Measurements from ENCODE around the gene PLEKHA5.
"Not testable (repeated sequence)": the region's sequence is repeated elsewhere in the genome, so short reads cannot be mapped to it uniquely, and the experiment has no call there.

The PLEKHA5 gene

DNA sequence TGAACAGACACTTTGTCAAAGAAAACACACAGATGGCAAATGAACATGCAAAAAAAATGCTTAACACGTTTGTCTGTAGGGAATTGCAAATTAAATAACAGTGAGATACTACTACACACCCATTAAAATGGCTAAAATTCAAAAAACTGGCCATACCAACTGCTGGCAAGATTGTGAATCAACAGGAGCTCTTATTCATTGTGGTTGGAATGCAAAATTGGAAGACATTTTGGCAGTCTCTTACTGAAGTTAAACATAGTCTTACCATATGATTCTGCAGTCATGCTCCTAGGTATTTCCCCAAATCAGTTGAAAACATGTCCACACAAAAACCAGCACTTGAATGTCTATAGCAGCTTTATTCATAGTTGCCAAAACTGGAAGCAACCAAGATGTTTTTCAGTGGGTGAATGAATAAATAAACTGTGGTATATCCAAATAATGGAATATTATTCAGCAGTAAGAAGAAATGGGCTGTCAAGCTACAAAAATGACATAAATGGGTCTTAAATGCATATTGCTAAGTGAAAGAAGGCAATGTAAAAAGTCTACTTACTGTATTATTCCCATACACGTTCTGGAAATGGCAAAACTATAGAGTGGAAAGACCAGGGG, 91.4 kb downstream of the PLEKHA5 start:
- Histone ChIP-seq H3K4me3 (no peak overlapping the region), H3K27ac (no peak overlapping the region)
- DNase-seq (ENCODE audit: low spot score) = no peak
- TF ChIP-seq, protein P1, sequence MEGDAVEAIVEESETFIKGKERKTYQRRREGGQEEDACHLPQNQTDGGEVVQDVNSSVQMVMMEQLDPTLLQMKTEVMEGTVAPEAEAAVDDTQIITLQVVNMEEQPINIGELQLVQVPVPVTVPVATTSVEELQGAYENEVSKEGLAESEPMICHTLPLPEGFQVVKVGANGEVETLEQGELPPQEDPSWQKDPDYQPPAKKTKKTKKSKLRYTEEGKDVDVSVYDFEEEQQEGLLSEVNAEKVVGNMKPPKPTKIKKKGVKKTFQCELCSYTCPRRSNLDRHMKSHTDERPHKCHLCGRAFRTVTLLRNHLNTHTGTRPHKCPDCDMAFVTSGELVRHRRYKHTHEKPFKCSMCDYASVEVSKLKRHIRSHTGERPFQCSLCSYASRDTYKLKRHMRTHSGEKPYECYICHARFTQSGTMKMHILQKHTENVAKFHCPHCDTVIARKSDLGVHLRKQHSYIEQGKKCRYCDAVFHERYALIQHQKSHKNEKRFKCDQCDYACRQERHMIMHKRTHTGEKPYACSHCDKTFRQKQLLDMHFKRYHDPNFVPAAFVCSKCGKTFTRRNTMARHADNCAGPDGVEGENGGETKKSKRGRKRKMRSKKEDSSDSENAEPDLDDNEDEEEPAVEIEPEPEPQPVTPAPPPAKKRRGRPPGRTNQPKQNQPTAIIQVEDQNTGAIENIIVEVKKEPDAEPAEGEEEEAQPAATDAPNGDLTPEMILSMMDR (IDR thresholded peaks at IDR 0.05) = no peak

DNA sequence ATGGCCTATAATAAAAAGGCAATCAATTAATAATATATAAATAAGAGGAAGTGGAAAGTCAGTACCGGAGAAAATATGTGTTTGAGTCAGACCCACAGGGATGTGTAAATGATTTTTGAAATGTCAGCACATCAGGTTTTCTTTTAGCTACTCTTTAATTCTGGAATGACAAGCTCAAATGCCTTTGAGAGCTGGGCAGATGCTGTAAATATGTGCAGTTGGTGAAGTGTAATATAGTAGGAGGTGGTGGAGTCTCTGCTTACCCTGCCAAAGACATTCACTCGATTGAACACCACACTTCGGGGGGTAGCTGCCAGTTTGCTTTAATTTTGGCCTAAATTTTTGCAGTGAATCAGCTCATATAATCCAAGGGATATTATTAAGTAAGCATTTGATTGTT, 93.0 kb downstream of the PLEKHA5 start:
- TF ChIP-seq, protein P1 (IDR thresholded peaks at IDR 0.05) = no peak
- Histone ChIP-seq H3K27ac (no peak overlapping the region), H3K4me3 (no peak overlapping the region)
- no peak for DNase-seq (ENCODE audit: low spot score)

DNA sequence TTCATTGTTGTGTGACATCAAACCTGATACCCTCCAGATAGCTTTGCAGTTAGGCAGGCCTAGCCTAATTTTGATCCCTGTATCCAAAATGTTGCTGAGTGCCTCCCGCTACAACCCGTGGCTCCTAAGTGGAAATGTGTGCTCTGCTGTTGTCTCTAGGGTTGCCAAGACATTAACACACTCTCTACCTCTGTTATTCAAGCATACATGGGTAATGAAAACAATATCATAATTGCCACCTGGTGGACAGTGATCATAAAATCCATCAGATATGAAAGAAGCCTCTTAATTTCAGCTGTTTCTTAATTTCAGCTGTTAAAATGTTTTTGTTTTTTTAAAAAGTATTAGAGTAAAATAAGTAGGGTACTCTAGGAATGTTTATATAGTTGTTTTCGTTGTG, 93.5 kb downstream of the PLEKHA5 start:
- TF ChIP-seq, protein P1 (IDR thresholded peaks at IDR 0.05) = no peak
- DNase-seq (ENCODE audit: low spot score) = no peak
- Histone ChIP-seq H3K4me3 (no peak overlapping the region), H3K27ac (no peak overlapping the region)

DNA sequence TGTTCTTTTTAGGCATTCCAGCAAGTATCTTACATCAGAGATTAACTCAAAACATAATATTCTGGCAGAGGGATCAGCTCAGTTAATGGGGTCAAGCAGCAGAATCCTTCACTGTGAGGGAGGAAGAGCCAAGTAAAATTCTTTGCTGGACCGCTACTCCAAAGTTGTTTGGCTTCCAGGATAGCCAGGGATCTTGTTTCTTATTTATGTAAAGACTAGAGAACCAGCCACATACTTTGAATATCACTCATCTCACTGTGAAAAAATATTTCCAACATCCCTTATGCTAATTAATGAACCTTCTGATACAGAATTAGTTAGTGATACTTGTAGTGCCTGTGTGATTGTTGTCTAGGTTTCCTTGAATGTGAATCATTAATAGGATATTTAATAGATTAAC, 94.2 kb downstream of the PLEKHA5 start:
- Histone ChIP-seq H3K4me3 (no peak overlapping the region), H3K27ac (peak overlapping the region in 1 of 2 donors; percentile 19)
- DNase-seq (ENCODE audit: low spot score) = no peak
- TF ChIP-seq, protein P1 (IDR thresholded peaks at IDR 0.05) = no peak

DNA sequence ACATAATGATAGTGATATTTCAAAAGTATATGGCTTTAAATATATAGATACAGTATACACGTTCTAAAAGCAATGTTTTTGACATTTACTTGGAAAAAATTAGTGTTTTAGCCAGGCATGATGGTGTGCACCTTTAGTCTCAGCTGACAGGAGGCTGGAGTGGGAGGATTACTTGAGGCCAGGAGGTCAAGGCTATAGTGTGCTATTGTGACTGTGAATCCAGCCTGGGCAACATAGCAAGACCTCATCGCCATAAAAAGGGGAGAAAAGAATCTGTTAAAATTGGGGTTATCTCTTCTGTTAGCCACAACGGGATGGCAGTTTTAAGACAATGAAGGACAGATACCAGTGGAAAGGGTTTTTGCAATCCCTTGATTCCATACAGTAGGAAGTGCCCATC, 95.2 kb downstream of the PLEKHA5 start:
- TF ChIP-seq, protein P1 (IDR thresholded peaks at IDR 0.05) = no peak
- Histone ChIP-seq H3K27ac (no peak overlapping the region), H3K4me3 (no peak overlapping the region)
- DNase-seq (ENCODE audit: low spot score) = no peak

DNA sequence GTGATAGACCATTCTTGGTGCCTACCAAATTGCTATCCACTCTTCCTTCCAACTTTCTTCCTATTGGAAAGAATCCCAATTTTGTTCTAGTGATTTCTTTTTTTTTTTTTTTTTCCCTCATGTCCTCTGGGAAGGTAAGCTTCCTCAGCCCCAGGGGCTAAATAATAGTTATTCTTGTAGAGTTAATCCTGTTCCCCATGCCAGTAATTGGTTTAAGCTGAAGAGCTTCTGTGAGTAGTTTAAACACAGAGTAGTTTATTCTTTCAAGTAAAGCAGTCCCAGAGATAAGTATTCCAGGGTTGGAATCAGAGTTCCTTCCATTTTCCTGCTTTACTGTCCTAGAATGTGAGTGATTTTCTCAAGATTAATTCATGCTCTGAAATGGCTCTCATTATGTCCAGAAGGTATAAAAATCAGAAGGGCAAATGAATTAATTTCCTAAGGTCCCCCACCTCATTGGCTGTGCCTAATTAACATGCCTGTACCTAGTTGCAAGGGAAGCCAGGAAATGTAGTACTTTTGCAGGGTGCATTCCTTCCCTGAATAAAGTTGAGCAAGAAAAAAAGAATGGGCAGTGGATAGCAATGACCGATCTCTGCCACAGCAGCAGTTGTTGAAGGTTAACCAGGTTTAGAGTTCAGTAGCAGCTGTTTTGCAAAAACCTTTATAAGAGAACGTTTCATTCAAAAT, 97.8 kb downstream of the PLEKHA5 start:
- TF ChIP-seq, protein P1 (IDR thresholded peaks at IDR 0.05) = no peak
- Histone ChIP-seq H3K4me3 (no peak overlapping the region), H3K27ac (no peak overlapping the region)
- DNase-seq (ENCODE audit: low spot score) = no peak

DNA sequence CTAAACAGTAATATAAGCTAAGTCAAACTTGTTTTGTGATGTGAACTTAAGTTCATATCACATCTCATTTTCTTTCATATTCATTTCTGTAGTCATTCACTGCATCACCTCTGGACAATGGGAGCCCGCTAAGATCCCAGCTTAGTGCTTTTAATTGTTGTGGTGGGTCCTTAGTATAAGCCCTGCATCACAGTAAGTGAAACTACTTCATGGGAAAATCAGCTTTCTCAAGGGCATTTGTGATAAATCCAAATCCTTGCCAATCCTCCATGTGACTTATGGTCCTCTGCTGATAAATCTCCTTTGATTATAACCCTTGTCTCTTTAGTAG, 98.3 kb downstream of the PLEKHA5 start:
- TF ChIP-seq, protein P1 (IDR thresholded peaks at IDR 0.05) = no peak
- H3K27ac ChIP-seq = no peak overlapping the region
- no peak for DNase-seq (ENCODE audit: low spot score)
- H3K4me3 ChIP-seq = no peak overlapping the region

DNA sequence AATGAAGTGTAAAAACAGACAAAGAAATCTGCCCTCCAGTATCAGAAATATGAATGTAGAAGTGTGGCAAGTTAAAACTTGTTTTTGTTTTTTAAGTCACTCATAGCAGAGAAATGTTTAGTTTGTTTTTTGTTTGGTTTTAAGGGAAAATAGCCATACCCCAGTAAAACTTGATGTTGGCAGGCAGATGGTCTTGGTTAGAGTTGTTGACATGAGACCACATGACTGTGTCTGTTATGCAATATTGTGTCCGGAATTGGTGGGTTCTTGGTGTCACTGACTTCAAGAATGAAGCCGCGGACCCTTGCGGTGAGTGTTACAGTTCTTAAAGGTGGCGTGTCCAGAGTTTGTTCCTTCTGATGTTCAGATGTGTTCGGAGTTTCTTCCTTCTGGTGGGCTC, 99.5 kb downstream of the PLEKHA5 start:
- H3K4me3 ChIP-seq; DNase-seq (ENCODE audit: low spot score); H3K27ac ChIP-seq: not testable (repeated sequence)

Measured in coronary artery (tissue), 2 donors.